HepG2 (cell line): ENCODE results near the gene QPCT. TPM values are rescaled to one million over a fixed set of nuclear protein-coding genes. Genes with fewer than 3 reads are reported as not detected.

Experiments used
- AGO2 ChIP-seq: fragments of 200-400 bp; formaldehyde crosslinking; optimal IDR thresholded peaks from 2 replicates; pipeline ENCODE3; 2017; ENCODE audit warnings: mild to moderate bottlenecking, low read depth, low read length, moderate library complexity
- AHR ChIP-seq: IDR thresholded peaks from 2 replicates; pipeline ENCODE4 v1.6.1; 2018; ENCODE audit warnings: missing genetic modification reagents, missing compliant biosample characterization
- ATM ChIP-seq: fragments of 450-650 bp; IDR thresholded peaks from 2 replicates; pipeline ENCODE4 v1.7.1; 2017; ENCODE audit warnings: mild to moderate bottlenecking, borderline replicate concordance
- BCL6 ChIP-seq: IDR thresholded peaks from 2 replicates; pipeline ENCODE4 v1.6.1; 2016; ENCODE audit warnings: missing genetic modification reagents, missing compliant biosample characterization
- CREB1 ChIP-seq, 2 experiments: fragments of 450-650 bp in 1 of 2; IDR thresholded peaks; 2 replicates each; pipeline ENCODE4 v1.6.1; 2016 to 2017; ENCODE audit warnings: control low read depth in 1 of 2, mild to moderate bottlenecking in 1 of 2, missing compliant biosample characterization in 1 of 2, missing genetic modification characterization in 1 of 2
- HMG20A ChIP-seq: IDR thresholded peaks from 2 replicates; pipeline ENCODE4 v1.6.1; 2016; ENCODE audit warnings: borderline replicate concordance
- HOXD1 ChIP-seq: sonication (generic); formaldehyde crosslinking; IDR thresholded peaks from 2 replicates; pipeline ENCODE4 v1.5.0; 2020; ENCODE audit warnings: missing genetic modification reagents
- KMT2B ChIP-seq: IDR thresholded peaks from 2 replicates; pipeline ENCODE4 v1.6.1; 2016; ENCODE audit warnings: missing genetic modification reagents, missing compliant biosample characterization
- PLRG1 ChIP-seq: fragments of 450-650 bp; conservative IDR thresholded peaks from 2 replicates; pipeline ENCODE4 v1.6.1; 2016
- UBTF ChIP-seq: sonication (generic); formaldehyde crosslinking; IDR thresholded peaks from 2 replicates; pipeline ENCODE4 v1.4.0; 2020; ENCODE audit warnings: mild to moderate bottlenecking, missing genetic modification reagents
- ZKSCAN1 ChIP-seq: fragments of 150-350 bp; IDR thresholded peaks from 2 replicates; pipeline ENCODE4 v1.6.1; 2014; ENCODE audit warnings: low read length
- ZNF143 ChIP-seq: sonication (generic); formaldehyde crosslinking; IDR thresholded peaks from 2 replicates; pipeline ENCODE4 v1.4.0; 2020; ENCODE audit warnings: missing genetic modification reagents
- ZNF264 ChIP-seq: sonication (generic); formaldehyde crosslinking; IDR thresholded peaks from 2 replicates; pipeline ENCODE4 v1.4.0; 2020; ENCODE audit warnings: missing genetic modification reagents
- ZNF382 ChIP-seq: sonication (generic); formaldehyde crosslinking; IDR thresholded peaks from 2 replicates; pipeline ENCODE4 v1.5.0; 2020; ENCODE audit warnings: missing genetic modification reagents, mild to moderate bottlenecking, borderline replicate concordance
- polyA plus RNA-seq, 8 experiments: library from polyadenylated mRNA; depleted of rRNA in 3 of 8; stranded (reverse) in 7 of 8; unstranded in 1 of 8; fragments of >200 nt; fragmentation: Illumina TruSeq in 4 of 8; extraction: Trizol in 4 of 8; gene quantifications; 2 replicates each; pipeline versions ENCODE4 v1.2.1 to v1.2.3, GENCODE V29; 2011 to 2016; ENCODE audit warnings: low read depth in 4 of 8, missing spikeins in 1 of 8, mixed read lengths in 1 of 8; ENCODE audit not compliant: insufficient read depth in 1 of 8
- total RNA-seq, 5 experiments: library from RNA; depleted of rRNA; stranded (reverse); fragments of >200 nt; fragmentation: Illumina TruSeq; extraction: Trizol; gene quantifications; 2 replicates each; pipeline ENCODE4 v1.2.3, GENCODE V29; 2016; ENCODE audit warnings: low read depth in 1 of 5
- TF ChIP-seq, protein P1 (sequence below): sonication (generic); formaldehyde crosslinking; IDR thresholded peaks from 2 replicates; pipeline ENCODE4 v1.5.1; 2020; ENCODE audit warnings: mild to moderate bottlenecking, moderate library complexity, missing genetic modification reagents
- TF ChIP-seq, protein P2 (sequence below): sonication (generic); formaldehyde crosslinking; IDR thresholded peaks from 2 replicates; pipeline ENCODE4 v1.4.0; 2020; ENCODE audit warnings: mild to moderate bottlenecking, missing genetic modification reagents
- TF ChIP-seq, protein P3 (sequence below): sonication (generic); formaldehyde crosslinking; IDR thresholded peaks from 2 replicates; pipeline ENCODE4 v1.5.0; 2020; ENCODE audit warnings: missing genetic modification reagents

QPCT gene
- total and polyA plus RNA-seq, 2 of the 13 experiments (the other 11 are each of a cell fraction or from before 2014, with no cell fraction given), result 0.77 to 1.2 TPM

DNA sequence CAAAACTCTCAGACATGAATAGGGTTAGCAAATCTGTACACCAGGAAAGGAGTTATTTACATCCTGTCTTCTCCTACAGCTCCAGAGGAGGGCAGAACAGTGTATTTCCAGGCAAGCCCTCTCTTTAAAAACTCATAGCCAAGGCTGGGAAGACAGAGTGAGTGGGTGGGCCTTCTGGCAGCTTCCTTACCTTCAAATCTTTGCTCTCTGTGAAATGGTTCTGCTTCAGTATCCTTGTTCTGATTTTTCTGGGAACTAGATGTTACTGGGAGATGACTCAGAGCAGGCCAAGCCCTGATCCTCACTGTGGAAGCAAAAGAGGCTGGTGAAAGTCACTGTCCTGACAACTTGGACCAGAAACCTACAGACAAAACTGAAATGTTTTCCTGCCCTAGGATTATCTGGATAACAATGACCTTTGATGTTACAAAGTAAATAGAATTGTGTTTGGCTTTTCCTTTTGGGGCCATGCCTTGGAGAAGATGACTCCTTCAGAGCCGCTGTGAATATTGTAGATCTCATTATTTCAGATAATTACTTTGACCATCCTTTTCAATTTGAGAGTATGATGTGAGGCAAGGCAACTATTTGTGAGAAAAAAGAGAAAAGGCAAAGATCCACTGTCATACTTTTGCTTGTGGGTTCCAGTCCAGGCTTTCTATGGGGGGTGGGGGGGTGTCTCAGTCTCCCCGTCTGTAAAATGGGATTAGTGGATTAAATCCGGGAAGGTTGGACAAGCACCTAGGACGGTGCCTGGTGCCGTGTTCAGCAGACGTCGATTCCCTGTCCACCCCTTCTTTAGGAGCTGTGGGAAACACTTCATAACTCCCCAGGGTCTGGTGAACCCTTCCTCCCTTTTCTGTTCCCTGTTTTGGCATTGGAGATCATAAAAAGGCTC is 644 bp upstream of the QPCT start (continued):
- TF ChIP-seq, protein P1, sequence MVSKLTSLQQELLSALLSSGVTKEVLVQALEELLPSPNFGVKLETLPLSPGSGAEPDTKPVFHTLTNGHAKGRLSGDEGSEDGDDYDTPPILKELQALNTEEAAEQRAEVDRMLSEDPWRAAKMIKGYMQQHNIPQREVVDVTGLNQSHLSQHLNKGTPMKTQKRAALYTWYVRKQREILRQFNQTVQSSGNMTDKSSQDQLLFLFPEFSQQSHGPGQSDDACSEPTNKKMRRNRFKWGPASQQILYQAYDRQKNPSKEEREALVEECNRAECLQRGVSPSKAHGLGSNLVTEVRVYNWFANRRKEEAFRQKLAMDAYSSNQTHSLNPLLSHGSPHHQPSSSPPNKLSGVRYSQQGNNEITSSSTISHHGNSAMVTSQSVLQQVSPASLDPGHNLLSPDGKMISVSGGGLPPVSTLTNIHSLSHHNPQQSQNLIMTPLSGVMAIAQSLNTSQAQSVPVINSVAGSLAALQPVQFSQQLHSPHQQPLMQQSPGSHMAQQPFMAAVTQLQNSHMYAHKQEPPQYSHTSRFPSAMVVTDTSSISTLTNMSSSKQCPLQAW, result no peak
- TF ChIP-seq ZNF382 (CRISPR knock-in tag) (no peak), UBTF (CRISPR knock-in tag) (no peak), AHR (CRISPR knock-in tag) (no peak), ZKSCAN1 (no peak), ATM (no peak), AGO2 (no peak), KMT2B (CRISPR knock-in tag) (no peak), ZNF264 (CRISPR knock-in tag) (no peak), BCL6 (no peak; the same call in 1 of the 2 replicates), PLRG1 (no peak), HOXD1 (CRISPR knock-in tag) (no peak), HMG20A (CRISPR knock-in tag) (peak; percentile 37; the same call in 1 of the 2 replicates), ZNF143 (CRISPR knock-in tag) (no peak), CREB1 (IDR thresholded peaks at IDR 0.05) (no peak), CREB1 (CRISPR knock-in tag; IDR thresholded peaks at IDR 0.05) (no peak)
- TF ChIP-seq, protein P2, sequence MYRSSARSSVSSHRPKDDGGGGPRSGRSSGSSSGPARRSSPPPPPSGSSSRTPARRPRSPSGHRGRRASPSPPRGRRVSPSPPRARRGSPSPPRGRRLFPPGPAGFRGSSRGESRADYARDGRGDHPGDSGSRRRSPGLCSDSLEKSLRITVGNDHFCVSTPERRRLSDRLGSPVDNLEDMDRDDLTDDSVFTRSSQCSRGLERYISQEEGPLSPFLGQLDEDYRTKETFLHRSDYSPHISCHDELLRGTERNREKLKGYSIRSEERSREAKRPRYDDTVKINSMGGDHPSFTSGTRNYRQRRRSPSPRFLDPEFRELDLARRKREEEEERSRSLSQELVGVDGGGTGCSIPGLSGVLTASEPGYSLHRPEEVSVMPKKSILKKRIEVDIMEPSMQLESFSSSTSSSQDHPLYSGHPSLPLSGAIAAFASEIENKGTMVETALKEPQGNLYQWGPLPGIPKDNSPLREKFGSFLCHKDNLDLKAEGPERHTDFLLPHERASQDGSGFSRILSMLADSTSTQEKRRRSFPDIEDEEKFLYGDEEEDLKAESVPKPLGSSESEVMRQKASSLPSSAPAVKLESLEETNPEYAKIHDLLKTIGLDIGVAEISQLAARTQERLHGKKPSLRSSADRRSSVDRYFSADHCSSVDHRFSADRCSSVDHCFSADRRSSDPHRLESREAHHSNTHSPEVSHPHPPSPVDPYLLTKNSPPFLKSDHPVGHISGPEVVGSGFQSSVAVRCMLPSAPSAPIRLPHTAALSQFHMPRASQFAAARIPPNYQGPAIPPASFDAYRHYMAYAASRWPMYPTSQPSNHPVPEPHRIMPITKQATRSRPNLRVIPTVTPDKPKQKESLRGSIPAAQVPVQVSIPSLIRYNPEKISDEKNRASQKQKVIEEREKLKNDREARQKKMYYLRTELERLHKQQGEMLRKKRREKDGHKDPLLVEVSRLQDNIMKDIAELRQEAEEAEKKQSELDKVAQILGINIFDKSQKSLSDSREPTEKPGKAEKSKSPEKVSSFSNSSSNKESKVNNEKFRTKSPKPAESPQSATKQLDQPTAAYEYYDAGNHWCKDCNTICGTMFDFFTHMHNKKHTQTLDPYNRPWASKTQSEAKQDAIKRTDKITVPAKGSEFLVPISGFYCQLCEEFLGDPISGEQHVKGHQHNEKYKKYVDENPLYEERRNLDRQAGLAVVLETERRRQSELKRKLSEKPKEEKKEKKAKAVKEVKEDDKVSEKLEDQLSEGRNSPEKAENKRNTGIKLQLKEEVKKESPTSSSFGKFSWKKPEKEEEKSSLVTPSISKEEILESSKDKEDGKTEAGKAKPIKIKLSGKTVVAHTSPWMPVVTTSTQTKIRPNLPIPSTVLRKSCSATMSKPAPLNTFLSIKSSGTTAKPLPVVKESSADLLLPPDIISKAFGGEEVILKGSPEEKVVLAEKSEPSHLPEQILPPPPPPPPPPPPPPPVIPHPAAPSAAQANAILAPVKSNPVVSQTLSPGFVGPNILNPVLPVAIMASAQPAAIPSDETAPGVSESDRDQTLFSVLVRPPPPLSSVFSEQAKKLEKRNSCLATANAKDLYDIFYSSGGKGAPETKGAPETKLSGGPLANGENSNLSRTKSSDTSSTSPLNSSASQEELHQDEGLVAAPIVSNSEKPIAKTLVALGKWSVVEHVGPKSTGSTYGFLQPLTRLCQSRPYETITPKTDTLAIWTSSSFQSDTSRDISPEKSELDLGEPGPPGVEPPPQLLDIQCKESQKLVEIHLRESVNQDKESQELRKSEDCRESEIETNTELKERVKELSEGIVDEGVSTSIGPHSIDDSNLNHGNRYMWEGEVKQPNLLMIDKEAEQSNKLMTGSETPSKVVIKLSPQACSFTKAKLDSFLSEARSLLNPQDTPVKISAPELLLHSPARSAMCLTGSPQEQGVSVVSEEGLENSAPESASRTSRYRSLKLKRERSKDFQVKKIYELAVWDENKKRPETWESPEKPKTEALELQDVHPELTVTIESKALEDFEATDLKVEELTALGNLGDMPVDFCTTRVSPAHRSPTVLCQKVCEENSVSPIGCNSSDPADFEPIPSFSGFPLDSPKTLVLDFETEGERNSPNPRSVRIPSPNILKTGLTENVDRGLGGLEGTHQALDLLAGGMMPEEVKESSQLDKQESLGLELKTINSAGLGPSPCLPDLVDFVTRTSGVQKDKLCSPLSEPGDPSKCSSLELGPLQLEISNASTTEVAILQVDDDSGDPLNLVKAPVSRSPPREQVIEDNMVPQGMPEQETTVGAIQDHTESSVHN (CRISPR knock-in tag), result no peak
- TF ChIP-seq, protein P3, sequence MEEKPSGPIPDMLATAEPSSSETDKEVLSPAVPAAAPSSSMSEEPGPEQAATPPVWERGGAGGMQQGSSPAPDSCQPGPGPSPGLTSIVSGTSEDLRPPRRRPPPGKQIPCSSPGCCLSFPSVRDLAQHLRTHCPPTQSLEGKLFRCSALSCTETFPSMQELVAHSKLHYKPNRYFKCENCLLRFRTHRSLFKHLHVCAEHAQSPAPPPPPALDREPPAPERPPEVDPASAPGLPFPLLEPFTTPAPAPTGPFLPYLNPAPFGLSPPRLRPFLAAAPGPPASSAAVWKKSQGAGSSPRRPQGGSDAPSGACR (CRISPR knock-in tag), result no peak
